ENCODE data around the gene FARS2. TPM values are rescaled to one million over a fixed set of nuclear protein-coding genes. Genes with fewer than 3 reads are reported as not detected.

Gene FARS2
- total RNA-seq, 1 experiment from 2014 or later = 17.8 TPM

DNA sequence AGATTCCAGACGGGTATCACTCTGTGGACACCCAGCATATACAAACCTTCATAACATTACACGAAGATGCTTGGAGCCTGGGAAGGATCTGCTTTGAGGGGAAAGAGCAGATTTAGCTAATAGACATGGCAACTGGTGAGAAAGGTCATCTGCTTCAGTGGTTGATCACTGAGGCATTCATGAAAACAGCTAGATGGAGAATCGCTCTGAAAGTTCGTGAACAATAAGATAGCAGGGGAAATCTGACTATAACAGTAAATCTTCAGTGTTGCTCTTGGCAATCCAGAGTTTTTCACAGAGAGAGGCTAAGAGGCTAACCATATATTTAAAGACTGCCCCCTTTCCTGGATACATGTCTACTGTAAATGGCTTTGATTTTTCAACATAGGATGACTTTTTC lies 245.3 kb downstream of the FARS2 start:
- H3K9me3 ChIP-seq (ENCODE audit: low read depth, low read length, poor library complexity, severe bottlenecking) = no peaks in the 10 kb centered on the region
- ChIA-PET POLR2A (ENCODE audit: low non-redundant PET) (no interaction called here), CTCF (no interaction called here)
- no peak overlapping the region for H3K27ac ChIP-seq (ENCODE audit: low read depth, low read length, poor library complexity, severe bottlenecking)
- no peak overlapping the region for H3K4me3 ChIP-seq (ENCODE audit: low read depth, low read length, poor library complexity, severe bottlenecking)
- no TSS peak for BruUV-seq (replicated peaks)
- no peak for TF ChIP-seq CTCF (conservative IDR thresholded peaks at IDR 0.05; ENCODE audit: low read depth, low read length)
- TF ChIP-seq EZH2 (IDR thresholded peaks at IDR 0.05; ENCODE audit: borderline replicate concordance, low read depth, low read length, poor library complexity, severe bottlenecking) = no peak
- intact Hi-C loops (cut with micrococcal nuclease; ENCODE audit: unreplicated experiment) = no loop called here
- H3K27me3 ChIP-seq (replicated peaks; ENCODE audit: insufficient read depth, low read depth, low read length, poor library complexity) = no peaks in the 10 kb centered on the region
- no peaks in the 10 kb centered on the region for H3K36me3 ChIP-seq (ENCODE audit: insufficient read depth, low read length, poor library complexity, severe bottlenecking)
- DNase-seq (ENCODE audit: low spot score) = no peak
- H3K4me1 ChIP-seq (ENCODE audit: insufficient read depth, low read length, poor library complexity, severe bottlenecking) = peaks cover 5% of the 10 kb centered on the region

GRCh38 chr6:5507131-5507681 lies 245.9 kb downstream of the FARS2 start:
- no peaks in the 10 kb centered on the region for H3K9me3 ChIP-seq (ENCODE audit: low read depth, low read length, poor library complexity, severe bottlenecking)

DNA sequence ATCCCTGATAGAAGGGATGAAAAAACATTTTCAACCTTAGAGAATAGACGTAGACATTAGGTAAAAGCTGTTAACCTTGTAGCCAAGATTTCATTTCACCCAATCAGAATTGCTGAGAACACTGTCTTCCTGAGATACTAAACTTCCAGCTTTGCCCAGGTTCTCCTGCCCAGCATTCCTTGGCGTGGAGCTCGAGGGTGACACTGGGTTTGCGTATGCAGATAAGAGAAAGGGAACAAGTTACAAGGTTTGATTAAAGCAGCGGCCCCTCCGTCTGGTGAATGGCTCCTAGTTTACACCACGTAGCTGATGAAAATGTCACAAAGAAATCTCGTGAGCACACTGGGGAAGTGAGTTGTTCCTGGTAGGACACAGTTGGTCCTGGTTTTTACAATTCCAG lies 247.8 kb downstream of the FARS2 start:
- intact Hi-C loops (cut with micrococcal nuclease; ENCODE audit: unreplicated experiment) = no loop called here
- no peaks in the 10 kb centered on the region for H3K9me3 ChIP-seq (ENCODE audit: low read depth, low read length, poor library complexity, severe bottlenecking)
- H3K4me1 ChIP-seq (ENCODE audit: insufficient read depth, low read length, poor library complexity, severe bottlenecking) = peaks cover 11% of the 10 kb centered on the region
- no peak for TF ChIP-seq CTCF (conservative IDR thresholded peaks at IDR 0.05; ENCODE audit: low read depth, low read length)
- no peak for TF ChIP-seq EZH2 (IDR thresholded peaks at IDR 0.05; ENCODE audit: borderline replicate concordance, low read depth, low read length, poor library complexity, severe bottlenecking)
- no peak overlapping the region for H3K27ac ChIP-seq (ENCODE audit: low read depth, low read length, poor library complexity, severe bottlenecking)
- no peaks in the 10 kb centered on the region for H3K27me3 ChIP-seq (replicated peaks; ENCODE audit: insufficient read depth, low read depth, low read length, poor library complexity)
- BruUV-seq (replicated peaks) = no TSS peak
- ChIA-PET POLR2A (ENCODE audit: low non-redundant PET) (no interaction called here), CTCF (no interaction called here)
- no peak overlapping the region for H3K4me3 ChIP-seq (ENCODE audit: low read depth, low read length, poor library complexity, severe bottlenecking)
- H3K36me3 ChIP-seq (ENCODE audit: insufficient read depth, low read length, poor library complexity, severe bottlenecking) = no peaks in the 10 kb centered on the region
- DNase-seq (ENCODE audit: low spot score) = no peak

More at GRCh38 chr6:5507131-5507681, 245.9 kb downstream of the FARS2 start:
- intact Hi-C loops (cut with micrococcal nuclease; ENCODE audit: unreplicated experiment) = no loop called here
- no peak overlapping the region for H3K4me3 ChIP-seq (ENCODE audit: low read depth, low read length, poor library complexity, severe bottlenecking)
- peaks cover 11% of the 10 kb centered on the region for H3K4me1 ChIP-seq (ENCODE audit: insufficient read depth, low read length, poor library complexity, severe bottlenecking)
- CTCF ChIA-PET = no interaction called here
- TF ChIP-seq CTCF (conservative IDR thresholded peaks at IDR 0.05; ENCODE audit: low read depth, low read length) (no peak), EZH2 (IDR thresholded peaks at IDR 0.05; ENCODE audit: borderline replicate concordance, low read depth, low read length, poor library complexity, severe bottlenecking) (no peak)
- no peaks in the 10 kb centered on the region for H3K27me3 ChIP-seq (replicated peaks; ENCODE audit: insufficient read depth, low read depth, low read length, poor library complexity)
- no peak overlapping the region for H3K27ac ChIP-seq (ENCODE audit: low read depth, low read length, poor library complexity, severe bottlenecking)
- no peaks in the 10 kb centered on the region for H3K36me3 ChIP-seq (ENCODE audit: insufficient read depth, low read length, poor library complexity, severe bottlenecking)
- POLR2A ChIA-PET (ENCODE audit: low non-redundant PET) = no interaction called here
- DNase-seq (ENCODE audit: low spot score) = no peak
- BruUV-seq (replicated peaks) = no TSS peak

All from A673 (cell line).